Endometrial microvascular endothelial cells (primary cell): ENCODE data around the gene KRTAP4-5. TPM values are rescaled to one million over a fixed set of nuclear protein-coding genes. Genes with fewer than 3 reads are reported as not detected.
"Not testable (repeated sequence)": the region's sequence is repeated elsewhere in the genome, so short reads cannot be mapped to it uniquely, and the experiment has no call there.

ENCODE experiments used
- in situ Hi-C: cut with HindIII; loops from 2 replicates; pipeline ENCODE4 v1.10.0; 2017; ENCODE audit warnings: low sequenced_read_pairs, low pct_unique_long_range_greater_than_20kb; ENCODE audit errors: inconsistent ontology term
- total RNA-seq: library from RNA; depleted of rRNA; stranded (reverse); fragments of >200 nt; gene quantifications from one replicate; pipeline ENCODE4 v1.2.3, GENCODE V29; 2015; ENCODE audit errors: inconsistent ontology term

Gene KRTAP4-5
- total RNA-seq, 1 donor from 2014 or later, result not detected

DNA sequence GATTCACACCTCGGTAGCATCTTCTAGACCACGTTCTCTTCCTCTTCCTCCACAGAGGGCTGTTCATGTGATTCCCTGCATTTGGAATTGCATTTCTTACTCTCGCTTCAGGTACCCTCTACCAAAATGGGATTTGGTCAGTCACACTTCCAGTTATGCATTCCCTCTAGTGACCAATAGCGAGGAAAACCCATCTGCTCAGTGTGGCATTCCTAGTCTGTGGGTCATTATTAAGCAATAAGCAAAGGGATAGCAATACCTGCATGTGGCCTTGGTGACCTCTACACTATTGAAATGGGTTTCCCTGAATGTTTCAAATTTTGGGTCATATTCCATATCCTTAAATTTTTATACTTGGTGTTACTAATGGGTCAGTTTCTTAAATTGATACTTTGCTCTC is 401 bp upstream of the KRTAP4-5 start:
- in situ Hi-C loops, result no loop called here

DNA sequence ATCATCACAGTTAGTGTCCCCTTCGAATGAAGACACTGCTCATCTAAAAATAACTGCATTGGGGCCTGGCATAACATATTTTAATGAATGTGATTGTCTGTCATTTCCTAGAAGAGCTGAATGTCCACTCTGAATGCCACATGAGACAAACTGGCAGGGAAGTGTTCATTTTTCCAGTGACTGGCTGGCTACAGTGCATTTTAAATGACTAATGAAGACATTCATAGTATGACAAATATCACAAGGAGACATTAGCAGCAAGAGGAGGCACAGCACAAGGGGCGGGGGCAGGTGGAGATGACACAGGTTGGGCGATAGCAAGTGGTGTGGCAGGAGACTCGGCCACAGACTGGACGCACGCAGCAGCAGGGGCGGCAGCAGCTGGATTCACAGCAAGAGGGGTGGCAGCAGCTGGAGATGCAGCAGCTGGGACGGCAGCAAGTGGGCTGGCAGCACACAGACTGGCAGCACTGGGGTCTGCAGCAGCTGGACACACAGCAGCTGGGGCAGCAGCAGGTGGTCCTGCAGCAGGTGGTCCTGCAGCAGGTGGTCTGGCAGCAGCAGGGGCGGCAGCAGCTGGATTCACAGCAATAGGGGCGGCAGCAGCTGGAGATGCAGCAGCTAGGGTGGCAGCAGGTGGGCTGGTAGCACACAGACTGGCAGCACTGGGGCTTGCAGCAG is 514 bp downstream of the KRTAP4-5 start:
- in situ Hi-C loops, result not testable (repeated sequence)

DNA sequence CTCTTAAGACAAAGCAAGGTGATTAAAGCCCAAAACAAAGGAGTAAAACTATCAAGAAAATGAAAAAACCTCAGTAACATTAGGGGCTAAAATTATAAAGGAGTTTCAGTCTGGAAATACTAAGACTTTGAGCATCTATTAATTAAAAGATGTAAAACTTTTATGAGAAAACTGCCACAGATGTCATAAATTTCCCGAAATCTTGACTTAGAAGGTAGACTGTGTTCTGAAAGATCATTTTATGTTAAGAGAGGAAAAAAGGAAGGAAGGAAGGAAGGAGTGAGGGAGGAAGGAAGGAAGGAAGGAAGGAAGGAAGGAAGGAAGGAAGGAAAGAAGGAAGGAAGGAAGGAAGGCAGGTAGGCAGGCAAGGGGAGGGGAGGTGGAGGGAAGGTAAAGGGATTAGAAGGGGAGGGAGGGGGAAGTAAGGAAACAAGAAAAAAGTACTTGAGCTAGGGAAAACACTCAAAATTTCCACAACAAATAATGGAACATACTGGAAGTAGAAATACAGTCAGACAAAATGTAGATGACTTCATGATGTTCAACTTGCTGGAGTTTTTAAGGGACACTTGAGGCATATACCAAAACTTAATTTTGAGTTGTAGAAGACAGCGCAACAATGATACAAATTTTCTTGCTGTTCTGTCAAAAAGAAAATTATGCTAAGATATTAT is 2.0 kb downstream of the KRTAP4-5 start:
- in situ Hi-C loops, result no loop called here

DNA sequence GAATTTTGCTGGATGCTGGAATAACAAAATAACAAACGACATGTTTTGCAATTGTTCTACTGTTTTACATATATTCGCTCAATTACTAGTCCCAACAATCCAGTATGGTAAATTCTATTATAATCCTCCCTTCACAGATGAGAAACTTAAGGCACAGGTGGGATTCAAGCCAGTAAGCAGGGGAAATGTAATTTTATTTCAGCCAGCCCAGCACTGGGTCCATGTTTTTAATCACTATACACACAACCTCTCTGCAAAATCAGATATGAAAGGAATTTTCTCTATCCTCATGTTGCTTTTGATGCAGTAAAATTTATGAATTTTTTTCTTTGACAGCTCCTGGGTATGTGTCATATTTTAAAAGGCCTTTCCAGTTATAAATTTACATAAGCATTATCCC is 4.4 kb downstream of the KRTAP4-5 start:
- in situ Hi-C loops, result no loop called here

DNA sequence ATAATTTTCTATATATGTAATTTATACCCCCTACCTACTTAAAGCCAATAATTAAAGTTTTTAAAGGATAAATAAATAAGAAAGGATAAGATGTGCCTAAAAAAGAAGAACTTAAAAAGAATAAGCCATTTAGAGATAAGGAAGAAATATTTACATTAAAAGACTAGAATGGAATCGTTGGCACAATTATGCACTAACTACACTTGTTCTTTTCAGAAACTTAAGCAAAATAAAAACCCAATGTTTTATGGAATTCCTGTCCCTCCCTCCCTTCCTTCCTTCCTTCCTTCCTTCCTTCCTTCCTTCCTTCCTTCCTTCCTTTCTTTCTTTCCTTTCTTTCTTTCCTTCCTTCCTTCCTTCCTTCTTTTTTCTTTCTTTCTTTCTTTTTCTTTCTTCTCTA is 4.8 kb downstream of the KRTAP4-5 start:
- in situ Hi-C loops, result no loop called here

DNA sequence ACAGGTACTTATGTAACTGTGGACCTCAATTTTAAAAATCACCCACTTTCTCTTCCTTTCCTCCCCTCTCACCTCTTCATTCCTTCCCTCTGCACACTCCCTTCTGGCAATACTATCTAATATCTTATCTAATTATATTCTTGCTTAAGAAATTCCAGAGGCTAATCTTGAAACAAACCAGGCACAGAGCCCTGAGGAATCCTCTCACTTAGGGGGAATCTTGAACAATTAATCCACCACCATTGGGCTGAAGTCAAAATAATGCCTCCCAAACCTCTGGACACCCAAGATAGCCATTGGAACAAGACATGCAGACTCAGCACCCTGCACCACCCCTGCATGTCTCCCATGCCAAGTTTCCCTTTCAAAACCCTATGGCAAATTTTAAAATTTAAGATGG is 8.3 kb downstream of the KRTAP4-5 start:
- in situ Hi-C loops, result no loop called here

DNA sequence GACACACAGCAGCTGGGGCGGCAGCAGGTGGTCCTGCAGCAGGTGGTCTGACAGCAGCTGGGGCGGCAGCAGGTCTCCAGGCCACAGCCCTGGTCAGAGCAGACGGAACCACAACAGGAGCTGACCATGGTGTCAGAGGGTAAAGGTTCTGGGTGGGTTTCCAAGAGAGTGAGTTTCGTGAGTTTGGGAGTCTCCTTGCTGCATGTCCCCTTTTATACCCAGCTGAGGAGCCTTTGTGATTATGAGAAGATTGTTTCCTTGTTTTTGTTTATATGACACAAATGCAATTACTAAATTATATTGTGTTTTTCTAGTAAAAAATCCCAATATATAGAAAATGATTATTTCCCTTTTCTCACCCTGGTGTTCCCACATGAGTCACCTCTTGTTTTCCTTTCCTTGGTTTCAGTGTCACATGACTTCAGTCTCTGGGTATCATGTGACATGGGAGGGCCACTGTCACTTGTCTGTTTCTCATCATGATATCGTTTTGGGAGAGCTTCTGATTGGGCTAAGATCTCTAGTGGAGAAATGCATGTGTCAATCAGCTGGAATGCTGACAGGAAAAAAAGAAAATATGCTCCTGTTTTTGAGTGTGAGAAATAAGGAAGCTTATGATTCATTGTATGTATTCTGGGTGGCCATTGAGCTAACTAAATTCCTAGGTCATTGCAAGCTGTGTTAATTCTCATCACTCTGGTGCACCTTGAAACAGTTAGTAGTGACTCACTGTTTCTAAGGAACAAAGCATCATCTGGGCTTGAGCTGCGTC is 9.1 kb downstream of the KRTAP4-5 start, which contains the start of gene KRTAP4-6:
TSS of gene KRTAP4-6 (minus strand) at position 185 of the 772 bp plus-strand sequence. CDS start at position 128, 57 bp downstream.
- in situ Hi-C loops, result no loop called here

DNA sequence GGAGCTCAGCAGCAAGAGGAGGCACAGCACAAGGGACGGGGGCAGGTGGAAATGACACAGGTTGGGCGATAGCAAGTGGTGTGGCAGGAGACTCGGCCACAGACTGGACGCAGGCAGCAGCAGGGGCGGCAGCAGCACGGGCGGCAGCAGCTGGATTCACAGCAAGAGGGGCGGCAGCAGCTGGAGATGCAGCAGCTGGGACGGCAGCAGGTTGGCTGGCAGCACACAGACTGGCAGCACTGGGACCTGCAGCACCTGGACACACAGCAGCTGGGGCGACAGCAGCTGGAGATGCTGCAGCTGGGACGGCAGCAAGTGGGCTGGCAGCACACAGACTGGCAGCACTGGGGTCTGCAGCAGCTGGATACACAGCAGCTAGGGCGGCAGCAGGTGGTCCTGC is 9.8 kb downstream of the KRTAP4-5 start:
- in situ Hi-C loops, result not testable (repeated sequence)

DNA sequence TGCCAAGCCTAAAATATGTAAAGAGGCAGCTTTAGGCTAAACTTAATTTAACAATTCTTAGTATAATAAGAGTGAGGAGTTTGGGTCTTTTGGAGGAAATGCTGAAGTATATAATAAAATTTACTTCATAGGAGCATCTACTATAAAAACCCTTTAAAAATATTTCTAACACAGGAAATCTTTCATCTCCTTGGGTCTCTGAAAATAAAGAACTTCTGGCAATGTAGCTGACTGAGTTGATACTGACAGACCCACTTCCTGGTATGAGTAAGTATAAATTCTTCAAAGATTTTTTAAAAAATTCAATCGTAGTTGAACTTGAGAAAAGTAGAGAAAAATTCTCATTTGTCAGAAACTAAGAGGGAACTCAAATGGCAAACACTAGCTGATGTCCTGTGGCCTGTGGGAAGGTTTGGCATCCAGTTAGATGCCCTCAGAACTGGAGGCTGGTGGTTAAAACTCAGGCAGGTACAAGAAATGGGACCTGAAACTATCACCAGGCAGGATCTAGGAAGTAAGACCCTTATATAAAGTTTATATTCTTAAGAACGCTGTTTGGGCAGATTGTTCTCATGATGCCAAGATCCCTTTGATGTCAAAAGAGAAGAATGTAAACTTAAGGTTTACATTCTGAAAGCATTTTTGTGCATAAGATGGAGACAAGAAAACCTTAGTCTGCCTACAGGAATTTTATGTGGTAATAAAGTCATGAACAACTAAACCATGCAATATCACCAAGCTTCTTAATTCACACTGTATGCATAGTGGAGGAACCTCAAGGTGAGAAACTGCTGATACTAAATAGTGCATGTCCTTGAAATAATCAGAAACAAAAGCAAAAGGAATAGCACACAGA is 15.5 kb downstream of the KRTAP4-5 start:
- in situ Hi-C loops, result no loop called here

DNA sequence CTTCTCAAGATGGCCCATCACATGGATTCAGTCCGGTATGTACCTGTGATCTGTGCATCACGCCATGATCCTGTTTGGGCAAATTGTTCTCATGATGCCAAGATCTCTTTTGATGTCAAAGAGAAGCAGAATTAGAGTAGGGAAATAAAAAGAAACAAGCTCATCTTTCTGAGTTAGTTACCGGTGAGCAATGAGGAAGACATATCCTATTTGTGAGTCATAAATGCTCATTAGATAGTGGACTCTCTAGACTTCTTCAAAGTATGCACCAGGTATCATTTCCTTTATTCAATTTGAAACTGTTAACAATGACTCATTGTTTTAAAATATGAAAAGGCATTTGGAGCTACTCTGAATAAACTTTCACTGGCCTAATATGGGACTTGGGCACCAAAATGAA is 17.6 kb downstream of the KRTAP4-5 start:
- in situ Hi-C loops, result no loop called here

DNA sequence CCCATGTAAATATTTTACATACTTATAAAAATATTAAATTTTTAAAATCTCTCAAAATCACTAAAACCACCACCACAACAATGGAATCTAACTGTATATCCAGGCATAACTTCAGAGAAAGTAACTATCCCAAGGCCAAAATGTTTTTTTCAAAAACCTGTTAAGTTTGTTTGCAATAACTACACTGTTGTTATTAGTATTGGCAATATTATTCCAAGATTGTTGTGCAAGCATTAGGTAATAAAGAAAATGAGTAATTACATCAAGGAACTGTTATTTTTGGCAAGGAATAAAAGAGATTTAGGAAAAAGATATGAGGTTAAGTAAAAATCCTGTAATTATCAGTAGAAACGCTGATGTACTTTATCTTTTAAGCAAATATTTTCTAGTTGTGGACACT is 22.3 kb downstream of the KRTAP4-5 start:
- in situ Hi-C loops, result no loop called here

DNA sequence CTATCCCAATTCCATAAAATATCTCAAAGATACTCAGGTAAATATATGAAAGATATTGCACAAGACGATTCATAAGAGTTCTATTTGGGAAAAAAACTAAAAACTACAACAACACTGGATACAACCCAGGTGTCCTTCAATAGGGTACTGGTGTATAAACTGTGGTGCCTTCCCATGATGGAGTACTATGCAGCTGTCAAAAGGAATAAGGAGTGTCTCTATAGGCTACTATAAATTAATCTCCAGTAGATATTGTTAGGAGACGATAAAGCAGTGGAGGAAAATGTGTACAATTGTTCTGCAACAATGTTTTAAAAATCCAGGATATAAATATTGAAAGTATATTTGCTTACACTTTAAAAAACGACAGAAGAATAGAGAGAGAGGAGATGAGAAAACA is 23.2 kb downstream of the KRTAP4-5 start:
- in situ Hi-C loops, result no loop called here

DNA sequence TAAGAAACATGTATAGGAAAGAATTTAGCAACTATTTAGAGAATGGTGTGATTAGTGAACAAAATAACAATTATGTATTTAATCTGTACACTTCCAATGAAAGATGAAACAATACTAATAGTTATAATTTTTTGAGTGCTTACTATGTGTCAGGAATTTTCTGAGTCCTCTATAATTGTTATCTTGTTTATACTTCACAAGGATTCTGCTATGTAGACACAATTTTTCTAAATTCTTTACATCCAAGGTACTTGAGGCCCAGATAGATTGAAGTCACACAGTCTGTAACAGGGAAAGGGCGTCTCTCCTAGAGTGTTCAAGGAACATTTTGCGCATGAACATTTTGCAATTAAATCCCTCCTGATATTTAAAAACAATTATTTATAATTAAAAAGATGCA is 24.6 kb downstream of the KRTAP4-5 start:
- in situ Hi-C loops, result no loop called here

DNA sequence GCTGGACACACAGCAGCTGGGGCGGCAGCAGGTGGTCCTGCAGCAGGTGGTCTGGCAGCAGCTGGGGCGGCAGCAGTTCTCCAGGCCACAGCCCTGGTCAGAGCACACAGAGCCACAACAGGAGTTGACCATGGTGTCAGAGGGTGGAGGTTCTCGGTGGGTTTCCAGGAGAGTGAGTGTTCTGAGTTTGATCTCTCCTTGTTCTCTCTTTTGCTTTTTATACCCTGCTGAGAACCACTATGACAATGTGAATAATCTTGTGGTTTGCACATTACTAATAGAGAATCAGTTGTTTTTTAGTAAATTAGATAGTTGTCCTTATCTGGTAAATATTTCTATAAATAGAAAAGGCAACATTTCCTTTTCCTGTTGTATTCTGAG is 25.6 kb downstream of the KRTAP4-5 start, which contains the start of gene KRTAP4-12:
TSS of gene KRTAP4-12 (minus strand) at position 192 of the 381 bp plus-strand sequence. CDS start at position 132, 60 bp downstream.
- in situ Hi-C loops, result not testable (repeated sequence)

DNA sequence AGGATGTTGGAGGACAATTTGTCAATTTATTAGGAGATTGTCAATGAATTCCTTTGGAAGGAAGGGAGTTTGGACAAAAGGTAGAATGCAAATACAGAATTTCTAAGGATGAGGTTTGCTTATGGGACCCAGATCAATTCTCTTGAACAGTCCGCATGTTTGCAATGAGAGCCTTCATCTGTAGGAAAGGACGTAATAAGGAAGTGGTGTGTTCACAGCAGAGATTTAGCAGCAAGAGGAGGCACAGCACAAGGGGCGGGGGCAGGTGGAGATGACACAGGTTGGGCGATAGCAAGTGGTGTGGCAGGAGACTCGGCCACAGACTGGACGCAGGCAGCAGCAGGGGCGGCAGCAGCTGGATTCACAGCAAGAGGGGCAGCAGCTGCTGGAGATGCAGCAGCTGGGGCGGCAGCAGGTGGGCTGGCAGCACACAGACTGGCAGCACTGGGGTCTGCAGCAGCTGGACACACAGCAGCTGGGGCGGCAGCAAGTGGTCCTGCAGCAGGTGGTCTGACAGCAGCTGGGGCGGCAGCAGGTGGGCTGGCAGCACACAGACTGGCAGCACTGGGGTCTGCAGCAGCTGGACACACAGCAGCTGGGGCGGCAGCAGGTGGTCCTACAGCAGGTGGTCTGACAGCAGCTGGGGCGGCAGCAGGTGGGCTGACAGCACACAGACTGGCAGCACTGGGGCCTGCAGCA is 26.2 kb downstream of the KRTAP4-5 start:
- in situ Hi-C loops, result not testable (repeated sequence)

DNA sequence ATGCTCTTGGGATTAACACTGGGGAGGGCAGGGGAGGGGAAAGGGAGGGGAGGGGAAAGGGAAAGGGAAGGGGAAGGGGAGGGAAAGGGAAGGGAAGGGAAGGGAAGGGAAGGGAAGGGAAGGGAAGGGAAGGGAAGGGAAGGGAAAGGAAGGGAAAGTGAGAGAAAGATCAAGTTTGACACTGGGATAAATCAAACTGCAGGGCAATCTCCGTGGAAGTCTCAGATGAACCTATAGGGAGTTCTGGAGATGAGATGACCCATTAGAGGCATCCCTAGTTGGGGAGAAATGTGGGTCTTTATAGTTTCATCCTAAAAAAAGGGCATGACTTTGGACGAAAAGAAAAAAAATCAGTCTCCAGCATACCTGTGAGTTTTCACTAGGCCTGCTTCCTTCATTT is 27.9 kb downstream of the KRTAP4-5 start:
- in situ Hi-C loops, result no loop called here

DNA sequence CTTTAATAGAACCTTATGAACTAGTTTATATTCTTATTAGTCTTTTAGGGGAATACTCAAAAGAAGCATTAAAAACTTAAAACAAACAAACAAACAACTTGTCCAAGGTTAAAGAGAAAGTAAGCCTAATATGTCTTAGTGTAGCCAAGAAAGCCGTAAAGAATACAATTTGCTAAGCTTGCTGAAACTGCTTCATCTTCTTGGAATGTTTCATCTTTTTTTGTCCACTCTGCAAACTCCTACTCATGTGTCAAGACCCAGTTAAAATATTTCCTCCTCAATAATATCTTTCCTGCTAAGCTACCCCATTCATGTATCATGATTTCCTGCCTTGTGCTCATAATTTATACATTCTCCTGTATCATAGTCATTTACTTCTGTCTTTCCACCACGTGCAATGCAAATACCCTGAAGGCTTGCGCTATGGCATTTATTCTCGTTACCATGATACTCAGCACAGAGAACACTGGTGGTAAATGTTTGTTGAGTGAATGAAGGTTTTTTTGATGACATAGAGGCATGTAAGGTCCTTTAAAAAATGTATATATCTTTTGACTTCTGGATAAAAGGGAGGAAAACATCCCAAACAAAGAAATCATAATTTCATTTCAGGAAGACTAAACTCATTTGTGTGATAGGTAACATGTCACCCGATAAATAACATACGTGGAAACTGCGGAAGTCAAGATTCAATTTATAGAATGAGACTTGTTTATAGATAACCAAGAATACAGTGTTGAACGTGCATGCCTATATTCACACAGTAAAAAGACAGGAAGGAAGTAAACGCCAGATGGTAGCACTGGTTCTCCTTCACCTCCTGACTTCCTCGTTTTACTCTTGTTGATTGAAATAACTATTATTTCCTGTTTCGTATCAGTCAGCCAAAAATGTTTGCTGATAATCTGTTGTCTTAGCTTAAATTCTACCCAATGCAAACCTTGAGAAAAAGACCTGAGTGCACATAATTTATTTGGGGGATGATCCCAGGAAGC is 29.6 kb downstream of the KRTAP4-5 start:
- in situ Hi-C loops, result not testable (repeated sequence)
